Measurements from ENCODE around the gene EZH1.

The EZH1 gene

GRCh38 chr17:42723636-42724035 is 21.2 kb downstream of the EZH1 start:
- DNase-seq (ENCODE audit: low read depth in 2 of 2, low spot score in 1 of 2) = no peak

- no peak for DNase-seq (ENCODE audit: low read depth in 2 of 2, low spot score in 1 of 2)
Measured at GRCh38 chr17:42720996-42721583, 23.8 kb downstream of the EZH1 start.

GRCh38 chr17:42709561-42709960 is 35.3 kb downstream of the EZH1 start:
- DNase-seq (ENCODE audit: low read depth in 2 of 2, low spot score in 1 of 2) = no peak

GRCh38 chr17:42708588-42708987 is 36.3 kb downstream of the EZH1 start:
- DNase-seq (ENCODE audit: low read depth in 2 of 2, low spot score in 1 of 2) = no peak

DNA sequence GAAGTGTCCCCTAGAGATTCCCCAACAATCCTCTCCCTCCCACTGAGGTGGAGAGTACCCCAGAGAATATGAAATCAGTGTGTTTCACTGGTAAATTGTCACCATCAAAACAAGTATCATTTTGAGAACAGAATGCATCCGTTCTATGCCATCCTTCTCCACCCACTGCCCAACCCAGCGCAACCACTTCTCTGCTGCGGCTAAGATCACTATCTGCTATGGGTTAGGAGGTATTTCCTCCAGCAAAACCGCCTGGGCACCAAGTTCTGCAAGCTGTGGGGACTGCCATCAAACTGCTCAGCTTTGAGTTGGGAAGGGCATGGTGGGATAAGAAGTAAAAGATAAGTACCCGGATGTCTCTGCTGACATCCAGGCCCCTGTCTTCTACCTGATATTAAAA is 38.1 kb downstream of the EZH1 start:
- peak in 1 of 2 donors; percentile 14 for DNase-seq (ENCODE audit: low read depth in 2 of 2, low spot score in 1 of 2)

DNA sequence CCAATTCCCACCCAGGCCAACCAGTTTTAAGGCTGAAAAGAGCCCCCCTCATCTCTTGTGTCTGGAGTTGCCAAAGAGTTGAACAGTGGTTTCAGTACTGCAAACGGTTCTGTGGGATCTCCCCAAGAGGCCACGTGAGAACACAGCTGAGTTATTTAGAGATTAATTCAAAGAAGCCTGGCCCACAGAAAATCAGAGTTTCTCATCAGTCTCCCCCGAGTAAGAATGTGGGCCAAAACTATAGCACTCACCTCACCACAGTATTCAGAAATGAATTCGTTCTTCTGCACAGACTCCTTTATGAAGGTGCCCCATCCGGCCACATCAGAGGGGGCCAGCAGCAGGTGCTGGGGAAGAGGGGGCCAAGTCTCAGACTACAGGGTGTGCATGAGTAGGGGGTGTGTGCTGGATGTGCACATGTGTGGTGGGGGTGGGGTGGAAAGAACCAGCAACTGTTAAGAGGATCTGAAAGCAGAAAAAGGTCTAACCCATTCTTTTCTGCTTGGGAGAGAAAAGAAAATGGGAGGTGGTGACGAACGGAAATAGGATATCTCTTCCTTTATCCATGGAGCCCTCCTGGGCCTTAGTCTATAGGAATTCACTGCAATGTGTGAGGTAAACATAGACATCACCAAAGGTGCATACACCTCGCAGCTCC is 39.9 kb downstream of the EZH1 start:
- DNase-seq (ENCODE audit: low read depth in 2 of 2, low spot score in 1 of 2) = no peak

DNA sequence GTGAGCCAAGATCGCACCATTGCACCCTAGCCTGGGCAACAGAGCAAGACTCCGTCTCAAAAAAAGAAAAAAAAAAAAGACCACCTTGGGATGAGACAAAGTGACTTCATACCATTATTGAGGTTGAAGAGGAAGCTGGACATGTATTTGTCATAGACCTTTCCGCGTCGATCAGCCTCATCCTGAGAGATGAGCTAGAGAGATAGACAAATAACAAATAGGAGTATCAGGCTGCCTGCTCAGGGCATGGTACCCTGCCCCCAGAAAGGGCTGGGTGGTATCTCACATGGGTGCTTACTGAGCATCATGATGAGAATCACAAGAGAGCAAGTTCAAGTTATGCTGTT is 40.4 kb downstream of the EZH1 start:
- DNase-seq (ENCODE audit: low read depth in 2 of 2, low spot score in 1 of 2) = no peak

DNA sequence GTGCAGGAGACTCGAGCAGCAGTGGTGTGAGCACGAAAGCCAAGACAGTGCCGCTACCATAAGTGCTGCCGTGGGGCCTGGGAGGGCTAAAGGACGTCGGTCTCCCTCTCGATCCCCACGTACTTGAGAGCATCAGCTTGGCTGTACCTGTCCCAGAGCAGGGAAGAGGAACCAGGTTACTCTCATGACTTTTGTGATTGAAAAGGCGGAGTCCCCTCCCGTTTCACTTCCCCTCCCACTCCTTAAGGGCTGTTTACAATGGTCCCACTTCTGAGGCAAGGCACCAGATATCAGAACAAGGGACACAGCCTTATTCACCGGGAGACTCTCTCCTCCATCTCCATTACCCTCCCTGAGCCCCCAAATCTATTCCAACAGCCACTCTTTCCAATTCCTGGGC is 42.4 kb downstream of the EZH1 start:
- no peak for DNase-seq (ENCODE audit: low read depth in 2 of 2, low spot score in 1 of 2)

DNA sequence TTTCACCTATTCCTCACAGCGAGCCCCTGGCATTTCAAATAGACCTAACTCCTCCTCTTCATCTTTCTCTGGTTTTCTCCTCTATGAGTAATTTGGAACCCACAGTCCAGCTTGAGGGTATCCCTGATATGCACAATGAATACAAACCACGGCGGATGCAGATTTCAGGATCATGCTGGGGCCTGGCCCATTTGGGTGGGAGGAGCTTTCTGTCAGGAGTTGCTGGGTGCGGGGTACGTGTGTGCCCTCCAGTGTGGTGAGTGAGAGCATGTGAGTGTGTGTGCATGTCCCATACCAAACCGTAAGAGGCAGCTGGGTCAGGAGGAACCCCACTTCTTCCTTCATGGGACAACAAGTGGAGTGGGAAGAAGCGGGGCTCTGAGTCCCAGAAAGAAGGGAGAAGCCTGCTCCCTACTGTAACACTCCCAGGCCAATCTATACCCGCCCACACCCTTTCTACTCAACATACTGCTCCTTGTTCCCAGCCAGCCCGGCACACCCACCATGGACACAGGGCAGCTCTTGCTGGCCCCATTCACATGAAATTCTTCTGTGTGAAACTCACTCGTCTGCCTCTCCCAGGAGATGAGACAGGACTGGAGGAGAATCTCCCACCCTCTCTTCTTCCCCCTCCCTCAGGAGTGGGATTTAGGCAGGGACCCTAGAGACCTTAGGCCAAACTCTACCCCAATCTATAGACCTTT is 44.1 kb downstream of the EZH1 start:
- no peak for DNase-seq (ENCODE audit: low read depth in 2 of 2, low spot score in 1 of 2)

GRCh38 chr17:42699415-42699740 is 45.5 kb downstream of the EZH1 start:
- DNase-seq (ENCODE audit: low read depth in 2 of 2, low spot score in 1 of 2) = no peak

GRCh38 chr17:42698736-42699414 is 46.0 kb downstream of the EZH1 start:
- no peak for DNase-seq (ENCODE audit: low read depth in 2 of 2, low spot score in 1 of 2)

- no peak for DNase-seq (ENCODE audit: low read depth in 2 of 2, low spot score in 1 of 2)
Measured at GRCh38 chr17:42697108-42697811, 47.6 kb downstream of the EZH1 start.

DNA sequence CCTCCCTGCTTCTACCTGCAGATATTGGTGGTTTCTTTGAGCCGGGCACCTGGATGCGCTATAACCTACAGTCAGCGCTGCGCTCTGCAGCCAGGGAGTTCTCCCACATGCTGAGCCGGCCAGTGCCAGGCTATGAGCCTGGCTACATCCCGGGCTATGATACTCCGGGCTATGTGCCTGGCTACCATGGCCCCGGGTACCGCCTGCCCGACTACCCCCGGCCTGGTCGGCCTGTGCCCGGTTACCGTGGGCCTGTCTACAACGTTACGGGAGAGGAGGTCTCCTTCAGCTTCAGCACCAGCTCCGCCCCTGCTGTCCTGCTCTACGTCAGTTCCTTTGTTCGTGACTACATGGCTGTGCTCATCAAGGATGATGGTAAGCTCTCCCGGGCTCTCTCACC is 49.3 kb downstream of the EZH1 start:
- no peak for DNase-seq (ENCODE audit: low read depth in 2 of 2, low spot score in 1 of 2)

DNA sequence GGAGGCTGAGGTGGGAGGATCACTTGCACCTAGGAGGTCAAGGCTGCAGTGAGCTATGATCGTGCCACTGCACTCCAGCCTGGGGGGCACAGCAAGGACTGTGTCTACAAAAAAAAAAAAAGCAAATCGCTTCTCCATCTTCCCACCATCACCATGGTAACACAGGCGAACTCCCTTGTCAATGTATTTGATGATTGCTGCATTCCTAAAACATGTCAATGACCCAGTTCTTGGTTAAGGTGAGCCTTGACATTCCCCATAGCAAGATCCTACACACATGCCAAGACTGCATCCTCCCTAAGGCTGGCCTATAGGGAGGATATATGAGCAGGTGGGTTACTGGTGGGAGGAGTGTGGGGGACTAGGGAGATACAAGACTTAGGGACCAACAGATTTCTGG is 50.3 kb downstream of the EZH1 start:
- no peak for DNase-seq (ENCODE audit: low read depth in 2 of 2, low spot score in 1 of 2)

GRCh38 chr17:42692489-42692888 is 52.4 kb downstream of the EZH1 start:
- DNase-seq (ENCODE audit: low read depth in 2 of 2, low spot score in 1 of 2) = no peak

- DNase-seq (ENCODE audit: low read depth in 2 of 2, low spot score in 1 of 2) = no peak
Measured at GRCh38 chr17:42691021-42691545, 53.8 kb downstream of the EZH1 start.

GRCh38 chr17:42690596-42690995 is 54.2 kb downstream of the EZH1 start:
- no peak for DNase-seq (ENCODE audit: low read depth in 2 of 2, low spot score in 1 of 2)

- no peak for DNase-seq (ENCODE audit: low read depth in 2 of 2, low spot score in 1 of 2)
Measured at GRCh38 chr17:42687707-42688320, 57.0 kb downstream of the EZH1 start.

DNA sequence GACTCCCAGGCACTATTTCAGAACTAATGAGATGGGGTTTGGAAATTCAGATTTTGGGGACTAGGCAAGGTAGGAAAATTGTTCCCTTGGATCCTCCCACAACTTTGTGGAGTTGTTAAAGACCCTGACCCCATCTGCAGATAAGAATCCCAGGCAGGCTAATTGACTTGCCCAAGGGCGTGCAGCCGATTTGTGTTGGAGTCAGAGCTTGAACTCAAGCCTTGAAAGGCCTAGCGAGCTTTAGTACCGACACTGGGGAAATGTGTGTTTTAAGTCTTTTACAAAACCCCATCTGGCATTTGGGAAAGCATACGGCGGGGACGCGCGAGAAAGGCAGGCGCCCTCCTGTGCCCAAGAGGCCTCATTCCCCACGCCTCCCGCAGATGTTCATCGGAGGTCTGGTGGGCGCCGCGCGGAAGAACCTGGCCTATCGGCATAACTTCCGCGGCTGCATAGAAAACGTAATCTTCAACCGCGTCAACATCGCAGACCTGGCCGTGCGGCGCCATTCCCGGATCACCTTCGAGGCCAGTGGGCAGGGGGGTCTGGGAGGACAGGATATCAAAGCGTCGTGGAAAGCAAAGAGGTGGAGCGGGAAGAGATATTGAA is 58.2 kb downstream of the EZH1 start:
- no peak for DNase-seq (ENCODE audit: low read depth in 2 of 2, low spot score in 1 of 2)

DNA sequence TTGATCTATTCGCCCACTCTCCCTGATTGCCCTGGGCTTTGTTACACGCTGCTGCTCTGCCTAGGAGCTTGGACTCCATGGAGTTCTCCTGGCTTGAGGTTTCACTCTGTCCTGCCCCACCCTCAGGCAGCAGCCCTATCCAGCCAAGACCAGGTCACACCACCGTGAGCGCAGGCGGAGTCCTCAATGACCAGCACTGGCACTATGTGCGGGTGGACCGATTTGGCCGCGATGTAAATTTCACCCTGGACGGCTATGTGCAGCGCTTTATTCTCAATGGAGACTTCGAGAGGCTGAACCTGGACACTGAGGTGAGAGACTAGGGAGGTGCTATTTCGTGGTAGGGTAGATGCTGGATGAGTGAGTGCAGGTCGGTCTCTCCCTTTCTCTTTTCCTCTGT is 59.0 kb downstream of the EZH1 start:
- DNase-seq (ENCODE audit: low read depth in 2 of 2, low spot score in 1 of 2) = no peak
